Hematopoietic multipotent progenitor cell treated with erythropoietin and hydrocortisone succinate and interleukin-3 and kit ligand, for 6 days (in vitro differentiated cells): Measurements from ENCODE around the gene GPR89B.
"Not testable (repeated sequence)": the region's sequence is repeated elsewhere in the genome, so short reads cannot be mapped to it uniquely, and the experiment has no call there.

ENCODE experiments used
- DNase-seq: peaks from one replicate; pipeline ENCODE4 v3.0.0-alpha.2; 2015

The GPR89B gene

DNA sequence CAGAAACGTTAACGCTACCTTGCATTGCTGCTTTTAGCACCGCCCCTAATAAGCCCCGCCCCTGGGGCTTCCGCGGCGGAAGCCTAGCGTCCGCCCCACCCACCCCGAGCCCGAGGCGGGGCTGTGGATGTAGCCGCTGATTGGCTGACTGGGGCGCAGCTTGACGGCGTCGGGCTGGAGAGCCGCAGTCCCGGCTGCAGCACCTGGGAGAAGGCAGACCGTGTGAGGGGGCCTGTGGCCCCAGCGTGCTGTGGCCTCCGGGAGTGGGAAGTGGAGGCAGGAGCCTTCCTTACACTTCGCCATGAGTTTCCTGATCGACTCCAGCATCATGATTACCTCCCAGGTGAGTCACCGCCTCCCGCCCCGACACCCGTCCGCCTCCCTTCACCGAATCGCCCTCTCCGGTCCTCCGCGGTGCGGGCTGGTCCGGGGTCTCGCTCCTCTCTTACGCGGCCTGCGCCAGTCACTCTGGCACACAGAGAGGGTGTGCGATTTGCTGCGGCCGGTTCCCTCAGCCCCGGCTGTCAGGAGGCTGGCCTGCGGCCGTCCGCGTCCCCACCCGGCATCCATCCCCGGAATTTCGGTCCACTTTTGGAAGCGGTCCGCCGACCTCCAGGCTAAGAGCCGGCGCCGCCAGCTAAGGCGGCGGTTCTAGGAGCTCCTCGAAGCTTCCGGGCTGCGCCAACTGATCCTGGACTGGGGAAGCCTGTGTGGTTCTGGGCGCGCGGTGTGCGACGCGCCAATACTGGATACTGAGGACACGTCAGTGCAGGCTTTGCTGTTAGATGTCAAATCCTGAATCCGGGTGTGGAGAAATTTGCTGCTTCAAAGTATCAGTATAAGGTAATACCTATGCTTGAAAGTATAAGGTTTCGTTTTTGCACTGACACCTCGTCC is at the start of gene GPR89B:
GPR89B (plus strand) TSS at position 185 of the 897 bp plus-strand sequence; CDS start at position 302, 117 bp downstream.
- peak; percentile 93 for DNase-seq

DNA sequence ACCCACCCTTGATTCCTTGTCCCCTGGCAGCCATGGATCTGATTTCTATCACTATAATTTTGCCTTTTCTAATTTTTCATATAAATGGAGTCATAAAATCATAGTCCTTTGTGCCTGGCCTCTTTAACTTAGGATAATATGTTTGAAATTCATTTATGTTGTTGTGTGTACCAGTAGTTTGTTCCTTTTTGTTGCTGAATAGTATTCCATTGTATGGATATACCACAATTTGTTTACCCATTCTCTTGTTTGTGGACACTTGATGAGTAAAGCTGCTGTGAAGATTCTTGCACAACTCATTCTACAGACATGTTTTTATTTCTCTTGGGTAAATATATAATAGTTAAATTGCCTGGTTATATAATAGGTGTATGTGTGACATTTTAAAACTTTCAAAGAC is 48.3 kb upstream of the GPR89B start:
- no peak for DNase-seq

DNA sequence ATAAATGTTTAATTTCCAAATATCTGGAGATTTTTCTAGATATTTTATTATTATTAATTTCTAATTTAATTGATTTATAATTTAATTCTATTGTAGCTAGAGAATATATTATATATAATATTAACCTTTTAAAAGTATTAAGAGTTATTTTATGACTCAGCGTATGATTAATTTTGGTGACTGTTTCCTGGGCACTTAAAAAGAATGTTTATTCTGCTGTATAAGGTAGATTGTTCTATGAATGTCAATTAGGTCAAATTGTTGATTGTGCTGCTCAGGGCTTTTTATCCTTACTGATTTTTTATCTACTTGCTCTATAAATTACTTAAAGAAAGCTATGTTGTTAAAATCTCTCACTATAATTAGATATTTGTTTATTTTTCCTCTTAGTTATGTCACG is 45.7 kb upstream of the GPR89B start:
- no peak for DNase-seq

DNA sequence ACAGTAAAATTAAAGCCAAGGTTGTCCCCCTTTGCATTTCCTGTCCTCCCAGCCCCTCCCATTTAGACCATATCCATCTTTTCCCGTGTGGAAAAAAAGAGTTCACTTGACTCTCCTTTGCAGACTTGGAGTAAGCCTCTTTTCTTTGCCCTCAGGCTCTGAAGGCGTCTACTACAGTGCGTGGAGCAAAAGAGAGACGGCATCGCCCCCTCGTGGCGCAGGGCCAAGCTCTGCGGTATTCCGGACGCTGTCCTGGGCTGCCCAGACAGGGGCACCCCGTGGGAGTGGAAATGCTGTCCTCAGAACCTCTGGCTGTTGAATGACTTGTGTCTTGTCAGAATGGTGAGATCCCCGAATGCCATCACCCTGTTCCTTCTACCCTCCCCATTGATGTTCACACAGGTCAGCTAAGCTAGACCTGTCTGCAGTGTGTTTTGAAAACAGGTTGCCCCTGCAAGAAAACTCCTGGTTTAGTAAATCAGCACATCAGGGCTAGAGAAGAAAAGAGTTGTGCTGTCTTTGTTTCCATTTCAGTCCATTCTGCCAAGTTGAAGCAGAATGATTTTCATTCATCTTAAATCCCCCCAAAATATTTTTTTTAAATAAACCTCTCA is 37.9 kb upstream of the GPR89B start:
- peak; percentile 87 for DNase-seq

DNA sequence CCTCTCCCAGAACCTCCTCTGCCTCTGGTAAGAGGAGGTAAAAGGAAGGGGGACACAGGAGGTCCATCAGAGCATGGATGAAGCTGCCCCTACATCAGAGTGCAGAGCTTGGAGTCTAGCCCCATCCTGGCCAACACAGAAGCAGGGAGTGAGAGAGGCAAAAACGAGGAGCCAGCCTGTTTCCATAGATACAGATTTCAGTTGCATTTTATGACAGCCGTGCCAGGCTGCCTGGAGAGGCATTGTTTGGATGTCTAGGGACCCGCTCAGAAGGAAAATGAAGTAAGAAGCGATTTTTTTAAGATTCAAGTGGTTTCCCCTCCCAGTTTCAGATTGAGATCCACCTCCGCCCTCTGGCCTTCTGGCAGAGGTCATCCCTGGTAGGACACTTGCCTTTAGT is 37.1 kb upstream of the GPR89B start:
- no peak for DNase-seq

DNA sequence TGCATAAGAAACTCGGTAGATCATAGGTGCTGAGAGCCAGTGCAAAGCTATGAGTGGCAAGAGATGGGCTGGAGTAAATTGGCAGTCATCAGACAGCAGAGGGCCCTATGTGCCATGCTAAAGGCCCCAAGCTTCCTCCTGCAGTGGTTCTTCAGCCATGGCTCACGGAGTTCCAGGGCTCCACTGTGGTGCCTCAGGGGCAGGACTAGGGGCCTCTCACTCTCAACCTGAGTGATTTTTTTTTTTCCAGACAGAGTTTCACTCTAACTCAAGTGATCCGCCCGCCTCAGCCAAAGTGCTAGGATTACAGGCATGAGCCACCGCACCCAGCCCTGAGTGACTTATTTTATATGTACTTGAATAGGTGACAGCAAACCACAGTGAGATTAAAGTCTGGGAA is 36.0 kb upstream of the GPR89B start:
- peak; percentile 63 for DNase-seq

DNA sequence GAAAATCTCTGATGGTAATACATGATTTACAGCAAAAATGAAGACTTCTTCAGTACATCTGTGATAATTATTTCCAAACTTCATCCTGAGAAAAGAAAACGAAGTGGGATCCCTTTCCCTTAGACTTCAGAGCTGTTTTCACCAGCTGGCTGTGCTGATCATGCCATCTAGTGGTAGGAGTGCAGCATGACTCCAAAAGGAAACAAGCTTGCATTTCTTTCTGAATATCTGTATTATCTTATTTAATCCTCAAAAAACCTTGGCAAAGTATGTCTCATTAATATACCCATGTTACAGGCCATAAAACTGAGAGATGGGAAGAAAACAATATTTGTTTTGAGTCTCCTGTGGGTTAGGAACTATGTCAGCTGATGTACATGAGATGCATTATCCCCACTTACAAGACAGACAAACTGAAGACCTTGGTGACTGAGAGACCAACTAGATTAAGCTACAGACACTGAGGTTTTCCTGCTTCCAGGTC is 35.4 kb upstream of the GPR89B start:
- DNase-seq: peak; percentile 72

DNA sequence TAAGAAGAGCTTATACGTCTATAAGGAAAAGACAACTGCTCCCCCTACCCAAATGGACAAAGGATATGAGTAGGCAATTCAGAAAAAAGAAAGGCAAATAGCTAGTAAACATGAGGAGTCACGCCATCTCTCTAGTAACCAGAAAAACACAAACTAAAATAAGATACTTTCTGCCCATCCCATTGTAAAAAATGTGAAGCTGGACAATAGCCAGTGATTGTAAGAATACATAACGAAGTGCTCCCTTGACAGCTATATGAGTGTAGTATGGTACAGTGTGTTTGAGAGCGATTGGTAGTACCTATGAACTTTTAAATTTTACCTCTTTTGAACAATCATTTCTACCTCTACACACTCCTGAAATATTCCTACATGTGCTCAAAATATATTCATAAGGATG is 33.1 kb upstream of the GPR89B start:
- no peak for DNase-seq

DNA sequence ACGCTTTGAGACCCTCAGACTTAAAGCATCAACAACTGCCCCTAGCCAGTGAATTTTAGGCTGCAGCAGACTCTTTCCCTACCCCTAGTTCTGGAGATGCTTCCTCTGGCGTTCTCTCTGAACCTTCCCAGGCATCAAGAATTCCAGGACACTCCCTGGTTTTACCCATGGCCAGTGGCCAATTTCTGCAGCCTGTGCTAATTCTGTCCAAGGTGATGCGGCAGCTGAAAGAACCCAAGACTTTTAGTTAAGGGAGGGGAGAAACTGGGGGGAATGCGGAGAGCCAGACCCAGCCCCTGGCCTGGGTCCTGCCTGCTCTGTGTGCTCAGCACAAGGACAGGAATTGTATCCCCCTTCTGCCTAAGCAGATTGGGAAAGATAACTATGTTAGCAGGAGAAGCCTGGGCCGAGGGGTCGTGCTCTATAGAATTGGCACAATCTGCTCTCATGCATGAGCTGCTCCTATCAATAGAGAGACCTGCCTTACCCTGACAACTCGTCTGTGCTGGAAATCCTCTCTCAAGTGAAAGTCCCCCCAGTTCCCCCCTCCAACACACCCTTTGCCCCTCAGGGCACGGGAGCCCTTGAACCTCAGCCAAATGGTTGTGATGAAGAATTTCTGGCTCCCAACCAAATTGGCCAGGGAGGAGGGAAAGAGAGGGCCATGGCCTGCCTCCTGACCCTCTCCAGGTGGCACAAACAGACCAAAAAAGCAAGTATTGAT is 31.0 kb upstream of the GPR89B start:
- no peak for DNase-seq

DNA sequence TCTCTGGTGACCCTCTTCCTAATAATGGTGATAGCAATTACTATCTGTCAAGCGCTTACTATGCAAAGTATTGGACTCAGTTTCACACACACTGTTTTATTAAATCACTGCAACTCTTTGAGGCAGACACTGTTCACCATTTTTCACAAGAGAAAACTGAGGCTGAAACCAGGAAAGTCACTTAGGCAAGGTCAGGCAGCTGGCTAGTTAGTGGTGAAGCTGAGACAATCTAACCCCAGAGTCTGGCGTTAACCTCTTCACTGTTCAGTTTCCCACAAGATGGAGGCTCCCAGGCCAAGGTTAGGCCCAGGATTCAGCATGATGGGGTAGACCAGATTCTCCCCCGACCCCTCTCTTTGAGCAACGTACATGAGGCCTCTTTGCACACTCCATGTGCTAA is 30.4 kb upstream of the GPR89B start:
- DNase-seq: no peak

DNA sequence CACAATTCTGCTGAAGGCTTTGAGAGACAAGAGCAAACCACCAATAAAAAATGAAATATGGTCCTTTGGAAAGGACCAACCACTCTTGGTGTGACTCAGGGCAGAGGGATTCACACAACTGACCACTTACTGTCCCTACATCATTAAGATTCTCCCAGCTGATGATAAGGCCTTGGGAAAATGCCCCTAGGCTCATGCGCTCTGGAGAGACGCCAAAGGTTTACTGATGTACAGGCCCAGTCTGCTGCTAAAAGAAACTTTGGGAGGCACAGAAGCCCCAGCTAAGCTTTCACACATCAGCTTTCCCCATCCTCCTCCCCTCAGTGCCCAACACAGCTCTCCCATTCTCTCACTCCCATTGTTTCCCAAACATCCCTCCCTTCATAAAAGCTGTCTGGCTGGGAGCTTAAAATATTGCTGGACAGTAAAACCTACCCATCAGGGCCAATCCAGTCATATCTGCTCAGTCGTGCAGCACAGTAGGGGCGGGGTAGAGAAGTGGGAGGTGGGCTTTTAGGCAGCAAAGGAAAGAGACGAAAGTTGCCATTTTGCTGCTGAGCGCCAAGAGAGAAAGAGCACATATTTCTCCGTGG is 25.9 kb upstream of the GPR89B start, which contains the start of gene GJA8:
GJA8 (plus strand) TSS at position 543 of the 593 bp plus-strand sequence. CDS start 5,161 bp downstream, outside the sequence.
- no peak for DNase-seq

DNA sequence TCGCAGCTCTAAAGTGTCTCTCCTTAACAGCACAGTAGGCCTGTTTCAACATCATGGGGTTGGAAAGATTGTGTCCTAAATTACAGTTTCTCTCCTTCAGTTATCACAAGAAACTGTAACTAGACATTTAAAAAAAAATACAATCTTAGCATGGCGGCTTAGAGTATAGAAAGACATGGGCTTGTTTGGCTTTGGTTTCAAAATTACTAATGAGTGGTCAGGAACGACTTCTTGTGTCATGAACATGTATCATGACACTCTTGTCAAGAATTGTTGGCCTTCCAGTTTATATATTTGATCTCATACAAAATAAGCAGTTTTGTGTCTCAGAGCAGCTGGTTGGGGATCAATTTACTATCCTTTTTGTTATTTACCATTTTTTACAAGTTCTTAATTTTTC is 23.5 kb upstream of the GPR89B start:
- DNase-seq: no peak

DNA sequence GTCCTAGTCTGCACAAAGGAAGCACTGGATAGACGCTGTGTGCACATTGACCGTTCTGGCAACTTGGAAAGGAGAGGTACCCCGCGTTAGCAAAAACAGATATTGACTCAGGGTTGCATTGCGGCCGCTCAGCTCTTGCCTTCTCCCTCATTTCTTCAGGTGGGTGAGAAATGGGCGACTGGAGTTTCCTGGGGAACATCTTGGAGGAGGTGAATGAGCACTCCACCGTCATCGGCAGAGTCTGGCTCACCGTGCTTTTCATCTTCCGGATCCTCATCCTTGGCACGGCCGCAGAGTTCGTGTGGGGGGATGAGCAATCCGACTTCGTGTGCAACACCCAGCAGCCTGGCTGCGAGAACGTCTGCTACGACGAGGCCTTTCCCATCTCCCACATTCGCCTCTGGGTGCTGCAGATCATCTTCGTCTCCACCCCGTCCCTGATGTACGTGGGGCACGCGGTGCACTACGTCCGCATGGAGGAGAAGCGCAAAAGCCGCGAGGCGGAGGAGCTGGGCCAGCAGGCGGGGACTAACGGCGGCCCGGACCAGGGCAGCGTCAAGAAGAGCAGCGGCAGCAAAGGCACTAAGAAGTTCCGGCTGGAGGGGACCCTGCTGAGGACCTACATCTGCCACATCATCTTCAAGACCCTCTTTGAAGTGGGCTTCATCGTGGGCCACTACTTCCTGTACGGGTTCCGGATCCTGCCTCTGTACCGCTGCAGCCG is 20.3 kb upstream of the GPR89B start:
- DNase-seq: no peak

DNA sequence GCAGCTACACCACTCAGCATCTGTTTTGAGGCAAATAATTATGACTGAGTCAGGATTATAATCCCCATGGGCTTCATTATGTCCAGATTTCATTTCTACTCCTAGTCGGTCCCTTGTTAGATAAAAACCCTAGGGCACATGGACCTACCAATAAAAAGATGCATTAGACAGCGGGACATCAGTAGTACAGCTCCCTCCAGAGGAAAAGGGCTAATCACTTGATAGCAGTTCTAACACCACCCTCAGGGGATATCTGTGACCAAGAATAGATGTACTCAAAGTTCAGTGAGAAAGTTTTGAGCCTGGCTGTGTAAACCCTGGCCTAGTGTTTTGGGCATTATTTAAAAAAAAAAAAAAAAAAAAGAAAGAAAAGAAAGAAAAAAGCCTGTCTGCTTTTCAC is 15.7 kb upstream of the GPR89B start:
- no peak for DNase-seq

DNA sequence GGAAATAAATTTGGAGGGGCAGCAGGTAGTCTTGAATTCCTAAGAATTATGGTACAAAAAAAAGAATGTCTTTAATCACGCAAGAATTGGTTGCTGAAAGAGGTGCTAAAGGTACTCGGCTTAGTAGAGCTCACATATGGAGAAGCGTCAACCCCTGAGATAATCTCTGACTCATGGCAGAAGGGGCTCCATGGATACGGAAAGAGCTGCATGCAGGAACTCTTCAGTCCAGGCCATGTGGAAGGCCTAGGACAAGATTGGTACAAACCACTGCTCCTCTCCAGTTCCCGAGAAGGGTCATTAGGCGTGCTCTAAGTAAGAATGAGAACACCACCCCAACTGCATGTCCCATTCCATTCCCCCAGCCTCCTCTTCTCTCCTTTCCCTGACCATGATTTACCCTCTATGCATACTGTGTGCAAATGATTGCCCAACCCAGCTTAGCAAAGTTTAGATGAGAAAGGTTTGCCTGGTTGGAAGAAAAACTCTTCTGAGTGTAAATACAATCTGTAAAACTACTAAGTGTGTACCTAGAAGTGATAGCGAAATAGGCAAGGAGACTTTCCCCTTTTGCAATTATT is 14.8 kb upstream of the GPR89B start:
- DNase-seq: no peak

DNA sequence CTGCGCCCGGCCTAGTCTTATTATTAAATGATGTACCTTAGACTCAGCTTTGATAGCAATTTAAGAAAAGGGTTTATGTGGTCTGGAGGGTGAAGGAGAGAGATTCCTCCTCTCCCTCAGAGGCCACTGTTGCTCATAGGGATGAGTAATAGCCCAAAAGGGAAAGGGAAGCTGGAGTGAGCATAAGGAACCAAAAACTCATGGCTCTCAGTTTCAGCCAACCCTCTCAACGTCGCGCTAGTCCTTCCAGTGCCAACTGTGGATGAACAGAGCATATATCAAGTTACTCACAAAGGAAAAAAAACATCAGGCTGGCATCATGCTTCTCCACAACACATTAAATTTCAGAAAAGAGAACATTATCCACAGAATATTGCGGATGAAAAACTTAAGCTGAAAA is 8.3 kb upstream of the GPR89B start:
- DNase-seq: no peak

DNA sequence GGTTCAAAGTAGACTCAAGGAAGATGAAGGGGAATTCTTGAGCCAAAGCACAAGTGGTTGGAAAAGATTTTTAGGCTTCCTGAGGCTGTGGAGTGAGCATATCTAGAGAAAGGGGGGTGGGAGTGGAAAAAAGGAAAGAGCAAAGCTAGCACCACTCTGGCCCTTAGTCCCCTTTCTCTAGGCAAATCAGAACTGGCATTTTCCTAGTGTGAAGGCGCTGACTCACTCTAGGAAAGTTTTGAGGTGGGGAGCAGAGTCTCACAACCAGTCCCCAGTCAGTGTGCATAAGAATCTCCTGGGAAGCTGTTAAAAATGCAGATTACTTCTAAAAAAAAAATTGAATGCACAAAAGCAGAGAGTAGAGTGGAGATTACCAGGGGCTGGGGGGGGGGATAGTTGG is 3.4 kb upstream of the GPR89B start:
- DNase-seq: peak; percentile 13

DNA sequence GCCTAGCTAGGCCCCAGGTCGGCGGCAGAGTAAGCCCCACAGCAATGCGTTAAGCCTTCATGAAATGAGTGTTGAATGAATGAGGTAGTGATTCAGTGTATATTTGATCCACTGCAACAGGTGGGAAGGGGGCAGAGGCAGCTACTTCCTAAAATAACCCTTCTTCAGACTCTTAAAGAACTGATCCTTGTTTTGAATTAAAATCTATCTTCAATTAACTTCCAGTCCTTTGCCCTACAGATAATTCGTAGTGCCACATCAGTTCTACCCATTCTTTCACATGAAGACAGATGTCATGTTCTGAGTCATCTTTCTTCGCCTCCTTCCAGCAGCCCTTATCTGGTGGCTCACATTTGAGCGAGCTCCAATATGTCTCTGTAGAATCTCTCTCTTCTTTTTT is 1.0 kb upstream of the GPR89B start:
- peak; percentile 67 for DNase-seq

DNA sequence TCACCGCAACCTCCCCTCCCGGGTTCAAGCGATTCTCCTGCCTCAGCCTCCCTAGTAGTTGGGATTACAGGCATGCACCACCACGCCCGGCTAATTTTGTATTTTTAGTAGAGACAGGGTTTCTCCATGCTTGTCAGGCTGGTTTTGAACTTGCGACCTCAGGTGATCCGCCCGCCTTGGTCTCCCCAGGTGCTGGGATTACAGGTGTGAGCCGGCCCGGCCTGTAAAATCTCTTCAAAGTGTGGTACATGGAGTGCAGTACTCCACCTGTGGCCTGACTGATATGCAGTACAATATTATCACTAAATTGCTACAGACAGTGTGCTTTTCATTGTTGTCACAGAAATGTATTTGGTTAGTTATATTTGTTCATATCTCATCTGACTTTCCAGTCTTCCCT is 531 bp upstream of the GPR89B start:
- not testable (repeated sequence) for DNase-seq

DNA sequence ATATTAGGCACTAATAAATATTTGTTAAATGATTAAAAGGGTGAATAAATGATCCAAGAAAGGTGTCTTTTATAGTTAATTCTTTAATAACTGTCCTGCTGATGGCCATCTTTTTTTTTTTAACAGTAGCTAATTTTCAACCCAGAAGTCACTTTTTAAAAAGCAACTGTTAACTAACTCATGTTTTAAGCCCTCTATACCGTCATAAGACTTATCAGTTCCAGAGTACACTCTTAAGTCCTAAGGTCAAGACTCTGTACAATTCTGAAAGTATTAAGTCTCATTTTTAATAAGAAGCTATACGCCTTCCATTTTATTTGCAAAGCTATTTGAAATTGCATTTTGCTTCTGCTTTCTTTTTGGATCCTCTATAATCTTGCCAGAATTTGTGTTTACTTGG is 2.9 kb downstream of the GPR89B start:
- not testable (repeated sequence) for DNase-seq

DNA sequence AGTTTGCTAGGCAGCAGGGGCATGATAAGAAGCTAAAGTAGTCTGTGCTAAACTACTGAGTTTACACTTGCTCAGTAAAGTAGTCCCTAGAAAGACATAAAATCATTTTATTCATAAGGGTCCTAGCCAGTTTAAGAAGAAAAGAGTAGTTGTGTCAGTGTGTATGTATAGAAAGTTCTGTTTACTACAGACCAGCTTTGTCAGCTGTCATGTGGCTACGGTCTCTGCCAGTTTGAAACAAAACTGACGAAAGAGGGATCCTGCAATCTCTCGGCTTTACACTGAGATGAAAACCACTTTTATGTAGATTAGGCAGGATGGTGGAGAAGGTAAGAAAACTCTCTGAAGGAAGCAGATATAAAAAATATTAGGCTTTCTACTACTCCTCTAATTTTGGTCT is 7.1 kb downstream of the GPR89B start:
- DNase-seq: not testable (repeated sequence)

DNA sequence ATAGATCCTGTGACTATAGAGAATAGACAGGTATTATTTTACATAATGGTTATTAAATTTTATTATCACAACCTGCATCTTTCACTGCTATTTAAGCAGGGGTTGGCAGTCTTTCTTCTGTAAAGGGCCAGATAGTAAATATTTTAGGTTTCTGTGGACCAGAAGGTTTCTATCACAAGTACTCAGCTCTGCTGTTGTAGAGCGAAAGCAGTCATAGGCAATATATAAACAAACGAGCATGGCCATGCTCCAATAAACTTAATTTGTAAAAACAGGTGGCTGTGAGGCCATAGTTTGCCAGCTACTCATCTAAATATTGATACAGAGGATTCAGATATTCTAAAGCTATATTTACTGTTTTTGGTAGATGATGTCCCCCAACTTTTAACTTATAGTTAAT is 12.2 kb downstream of the GPR89B start:
- not testable (repeated sequence) for DNase-seq
